Measurements from ENCODE around the gene PANX3.

Gene PANX3

GRCh38 chr11:124612567-124613246 lies 1.5 kb downstream of the PANX3 start:
- no peak for DNase-seq (ENCODE audit: low spot score)

GRCh38 chr11:124618863-124619262 lies 7.6 kb downstream of the PANX3 start:
- DNase-seq (ENCODE audit: low spot score) = no peak

- peak; percentile 82 for DNase-seq (ENCODE audit: low spot score)
These were observed 11.6 kb downstream of the PANX3 start, which contains the start of gene TBRG1 for GRCh38 chr11:124622531-124623451. TBRG1 (plus strand) TSS chr11:124622864; CDS start chr11:124623084, 220 bp downstream.

- DNase-seq (ENCODE audit: low spot score) = no peak
These were observed 12.8 kb downstream of the PANX3 start for GRCh38 chr11:124623861-124624525.

- no peak for DNase-seq (ENCODE audit: low spot score)
These were observed 14.4 kb downstream of the PANX3 start for GRCh38 chr11:124625504-124626168.

- no peak for DNase-seq (ENCODE audit: low spot score)
These were observed 16.3 kb downstream of the PANX3 start for GRCh38 chr11:124627546-124627945.

GRCh38 chr11:124629961-124630360 lies 18.7 kb downstream of the PANX3 start:
- DNase-seq (ENCODE audit: low spot score) = no peak

- no peak for DNase-seq (ENCODE audit: low spot score)
These were observed 22.1 kb downstream of the PANX3 start for GRCh38 chr11:124633355-124633754.

GRCh38 chr11:124635932-124636331 lies 24.7 kb downstream of the PANX3 start:
- DNase-seq (ENCODE audit: low spot score) = no peak

GRCh38 chr11:124638500-124638899 lies 27.3 kb downstream of the PANX3 start:
- no peak for DNase-seq (ENCODE audit: low spot score)

GRCh38 chr11:124639186-124639585 lies 28.0 kb downstream of the PANX3 start:
- no peak for DNase-seq (ENCODE audit: low spot score)

GRCh38 chr11:124640666-124641065 lies 29.4 kb downstream of the PANX3 start:
- no peak for DNase-seq (ENCODE audit: low spot score)

- DNase-seq (ENCODE audit: low spot score) = no peak
These were observed 31.4 kb downstream of the PANX3 start for GRCh38 chr11:124642628-124643027.

GRCh38 chr11:124643042-124643604 lies 31.9 kb downstream of the PANX3 start:
- DNase-seq (ENCODE audit: low spot score) = no peak

- no peak for DNase-seq (ENCODE audit: low spot score)
These were observed 32.6 kb downstream of the PANX3 start for GRCh38 chr11:124643605-124644425.

- peak; percentile 68 for DNase-seq (ENCODE audit: low spot score)
These were observed 33.4 kb downstream of the PANX3 start for GRCh38 chr11:124644426-124645280.

- DNase-seq (ENCODE audit: low spot score) = no peak
These were observed 34.9 kb downstream of the PANX3 start for GRCh38 chr11:124646148-124646547.

GRCh38 chr11:124648610-124649009 lies 37.4 kb downstream of the PANX3 start:
- no peak for DNase-seq (ENCODE audit: low spot score)

- DNase-seq (ENCODE audit: low spot score) = no peak
These were observed 45.8 kb downstream of the PANX3 start for GRCh38 chr11:124656774-124657630.
